Cortex of kidney (tissue), 1 donor: ENCODE results near the gene VWA5B1.
"Not testable (repeated sequence)": the region's sequence is repeated elsewhere in the genome, so short reads cannot be mapped to it uniquely, and the experiment has no call there.

Experiments used
- DNase-seq: peaks from one replicate; lab custom pipeline; 2025; lab: John Stamatoyannopoulos, UW

The VWA5B1 gene

GRCh38 chr1:20290624-20291597, at the start of gene VWA5B1:
TSS of gene VWA5B1 (plus strand) at chr1:20290875. CDS start at chr1:20310602, 19,727 bp downstream.
- no peak for DNase-seq

GRCh38 chr1:20242890-20243479, 47.7 kb upstream of the VWA5B1 start:
- DNase-seq, result no peak

GRCh38 chr1:20248971-20249612, 41.6 kb upstream of the VWA5B1 start:
- no peak for DNase-seq

GRCh38 chr1:20250340-20250989, 40.2 kb upstream of the VWA5B1 start:
- DNase-seq, result no peak

GRCh38 chr1:20252587-20252986, 38.1 kb upstream of the VWA5B1 start:
- no peak for DNase-seq

- DNase-seq, result no peak
Observed at GRCh38 chr1:20255666-20256065, 35.0 kb upstream of the VWA5B1 start.

GRCh38 chr1:20259646-20260045, 31.0 kb upstream of the VWA5B1 start:
- no peak for DNase-seq

GRCh38 chr1:20261095-20261494, 29.6 kb upstream of the VWA5B1 start:
- DNase-seq, result no peak

GRCh38 chr1:20262810-20263534, 27.7 kb upstream of the VWA5B1 start:
- no peak for DNase-seq

- DNase-seq, result no peak
Observed at GRCh38 chr1:20265250-20265649, 25.4 kb upstream of the VWA5B1 start.

GRCh38 chr1:20266141-20266540, 24.5 kb upstream of the VWA5B1 start:
- DNase-seq, result no peak

- DNase-seq, result no peak
Observed at GRCh38 chr1:20266642-20267041, 24.0 kb upstream of the VWA5B1 start.

GRCh38 chr1:20271498-20272400, 18.9 kb upstream of the VWA5B1 start:
- no peak for DNase-seq

GRCh38 chr1:20273716-20274115, 17.0 kb upstream of the VWA5B1 start:
- DNase-seq, result not testable (repeated sequence)

GRCh38 chr1:20275319-20275925, 15.3 kb upstream of the VWA5B1 start:
- no peak for DNase-seq

- no peak for DNase-seq
Observed at GRCh38 chr1:20276485-20277159, 14.1 kb upstream of the VWA5B1 start.

- DNase-seq, result no peak
Observed at GRCh38 chr1:20278692-20279130, 12.0 kb upstream of the VWA5B1 start.

- no peak for DNase-seq
Observed at GRCh38 chr1:20279509-20279908, 11.2 kb upstream of the VWA5B1 start.

GRCh38 chr1:20280341-20280740, 10.3 kb upstream of the VWA5B1 start:
- no peak for DNase-seq
